ENCODE data around the gene STRA8.
"Not testable (repeated sequence)": the region's sequence is repeated elsewhere in the genome, so short reads cannot be mapped to it uniquely, and the experiment has no call there.

The STRA8 gene

DNA sequence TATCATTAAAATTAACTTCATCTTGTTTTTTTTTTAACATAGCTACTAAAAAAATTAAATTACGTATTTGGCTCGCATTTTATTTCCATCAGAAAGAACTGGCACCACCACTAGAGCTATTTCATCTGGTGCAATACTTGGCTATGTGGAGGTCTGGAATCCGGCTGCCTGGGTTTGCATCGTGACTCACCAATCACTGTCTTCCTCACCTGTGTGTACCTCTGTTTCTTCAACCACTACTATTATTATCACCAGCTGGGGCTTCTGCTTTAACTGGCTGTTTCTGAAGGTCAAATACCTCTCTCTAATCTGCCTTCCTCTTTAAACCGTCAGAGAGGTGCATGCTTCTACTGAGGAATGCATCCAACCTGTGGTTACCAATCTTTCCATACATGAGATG lies 28.8 kb upstream of the STRA8 start:
- DNase-seq (ENCODE audit: low read depth), result no peak

DNA sequence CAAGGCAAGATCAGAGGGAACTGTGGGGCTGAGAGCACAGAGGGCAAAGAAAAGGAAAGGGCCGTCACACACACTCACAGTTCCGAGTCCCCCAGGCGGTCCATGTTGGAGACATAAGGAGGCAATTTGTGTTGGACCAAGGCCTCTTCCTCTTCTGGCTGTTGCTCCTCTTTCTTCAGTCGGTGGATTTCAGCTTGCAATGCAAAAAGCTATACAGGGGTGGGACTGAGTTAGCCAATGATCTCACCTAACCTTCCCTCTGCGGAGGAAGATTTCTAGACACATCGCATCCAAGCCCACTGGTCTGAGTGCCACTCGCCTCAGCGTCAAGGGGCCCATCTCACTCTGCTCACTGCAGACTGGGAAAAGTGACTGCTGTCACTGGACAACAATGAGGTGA lies 27.8 kb upstream of the STRA8 start:
- DNase-seq (ENCODE audit: low read depth), result no peak

DNA sequence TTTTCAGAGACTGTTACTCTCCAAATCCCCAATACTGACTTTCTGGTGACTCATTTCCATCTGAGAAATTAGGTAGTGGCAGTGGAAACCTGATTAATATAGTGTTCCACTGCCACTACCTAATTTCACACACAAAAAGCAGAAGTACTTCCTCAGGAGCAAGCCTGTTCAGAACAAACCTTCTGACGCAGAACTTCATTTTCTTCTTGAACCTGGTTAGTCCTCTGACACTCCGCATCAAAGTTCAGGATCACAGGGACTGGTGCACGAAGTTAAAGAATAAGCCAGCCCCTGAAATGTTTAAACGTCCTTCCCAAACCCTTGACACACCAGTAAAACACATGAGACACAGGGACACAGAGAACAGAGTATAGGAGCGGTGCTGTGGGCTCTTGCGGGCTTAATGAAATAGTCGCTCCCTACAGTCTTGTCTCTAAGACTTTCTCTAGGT lies 26.7 kb upstream of the STRA8 start:
- no peak for DNase-seq (ENCODE audit: low read depth)

- DNase-seq (ENCODE audit: low read depth), result no peak
These were observed 26.1 kb upstream of the STRA8 start for GRCh38 chr7:135207406-135208101.

DNA sequence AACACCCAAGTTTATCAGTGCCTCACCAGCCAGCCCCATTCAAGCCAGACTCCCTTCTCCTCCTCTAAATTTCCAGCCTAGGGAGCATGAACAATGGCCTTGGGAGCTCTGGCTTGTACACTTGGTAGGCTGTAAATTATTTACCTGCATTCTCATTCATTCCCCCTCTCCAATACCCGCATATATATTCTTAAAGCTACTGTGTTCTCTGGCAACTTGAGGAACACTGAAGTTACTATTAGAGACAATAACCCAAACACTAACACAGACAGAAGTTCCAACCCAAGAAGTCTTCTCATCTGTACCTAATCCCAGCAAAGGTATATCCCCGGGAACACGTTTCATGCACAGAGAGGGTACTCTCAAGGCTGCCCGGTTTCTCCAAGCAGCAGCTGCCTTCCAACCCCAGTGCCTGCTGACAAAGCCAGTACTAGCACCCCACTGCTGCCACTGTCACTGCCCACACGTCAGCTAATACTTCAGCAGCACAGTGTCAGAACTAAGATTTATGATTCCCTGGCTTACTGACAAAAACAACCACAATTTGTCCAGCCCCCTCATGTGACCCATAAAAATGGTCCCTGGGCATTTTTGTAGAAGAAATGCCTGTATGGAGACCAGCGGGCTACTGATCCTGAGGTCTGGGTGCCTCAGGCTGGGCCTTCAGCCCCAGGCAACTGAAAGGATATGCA lies 25.4 kb upstream of the STRA8 start:
- DNase-seq (ENCODE audit: low read depth), result no peak

GRCh38 chr7:135209225-135209834 lies 24.3 kb upstream of the STRA8 start:
- DNase-seq (ENCODE audit: low read depth), result no peak

- DNase-seq (ENCODE audit: low read depth), result peak; percentile 14
These were observed 22.8 kb upstream of the STRA8 start for GRCh38 chr7:135210888-135211178.

- DNase-seq (ENCODE audit: low read depth), result peak; percentile 89
These were observed 22.3 kb upstream of the STRA8 start, which contains the start of gene WDR91 for GRCh38 chr7:135211179-135211945. Gene WDR91, minus strand, starts transcription at chr7:135211526. Its CDS starts 24 bp downstream, at chr7:135211502.

DNA sequence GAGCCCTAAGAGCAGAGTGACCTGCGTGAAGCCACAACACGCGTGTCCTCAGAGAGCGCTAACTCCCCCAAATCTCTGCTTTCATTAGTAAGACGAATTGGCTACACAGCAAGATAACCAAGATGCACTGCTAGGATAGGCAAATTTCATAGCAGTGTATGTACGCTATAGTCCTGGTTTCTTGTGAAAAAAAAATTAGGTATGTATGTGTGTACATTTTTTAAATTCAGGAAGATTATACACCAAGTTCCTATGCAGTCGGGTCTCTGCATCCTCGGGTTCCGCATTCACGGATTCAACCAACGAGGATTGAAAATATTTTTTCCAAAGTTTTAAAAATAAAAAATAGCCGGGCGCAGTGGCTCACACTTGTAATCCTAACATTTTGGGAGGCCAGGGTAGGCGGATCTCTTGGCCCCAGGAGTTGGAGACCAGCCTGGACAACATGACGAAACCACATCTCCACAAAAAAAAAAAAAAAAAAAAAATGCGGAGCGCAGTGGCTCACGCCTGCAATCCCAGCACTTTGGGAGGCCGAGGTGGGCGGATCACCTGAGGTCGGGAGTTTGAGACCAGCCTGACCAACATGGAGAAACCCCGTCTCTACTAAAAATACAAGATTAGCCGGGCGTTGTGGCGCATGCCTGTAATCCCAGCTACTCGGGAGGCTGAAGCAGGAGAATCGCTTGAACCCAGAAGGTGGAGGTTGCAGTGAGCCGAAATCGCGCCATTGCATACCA lies 21.5 kb upstream of the STRA8 start:
- peak; percentile 69 for DNase-seq (ENCODE audit: low read depth)

DNA sequence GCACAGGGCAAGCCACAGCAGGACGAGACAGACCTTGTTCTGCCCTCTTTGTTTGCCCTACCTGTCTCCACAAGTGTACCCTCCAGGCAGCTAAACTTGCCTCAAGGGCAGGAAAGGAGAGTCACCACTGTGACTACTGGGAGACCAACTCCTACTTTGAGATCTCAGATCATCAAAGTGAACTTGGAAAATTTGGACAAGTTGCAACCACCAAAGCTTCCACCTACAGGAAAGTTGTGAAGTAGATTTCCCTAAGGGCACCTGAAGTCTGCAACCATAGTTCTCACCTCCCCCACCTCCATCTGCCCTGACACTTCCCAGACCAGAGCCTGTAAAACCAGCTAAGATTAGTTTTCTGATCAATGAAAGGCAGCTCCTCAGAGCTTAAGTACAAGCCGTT lies 19.8 kb upstream of the STRA8 start:
- no peak for DNase-seq (ENCODE audit: low read depth)

- no peak for DNase-seq (ENCODE audit: low read depth)
These were observed 18.5 kb upstream of the STRA8 start for GRCh38 chr7:135215180-135215579.

- no peak for DNase-seq (ENCODE audit: low read depth)
These were observed 17.9 kb upstream of the STRA8 start for GRCh38 chr7:135215698-135216097.

DNA sequence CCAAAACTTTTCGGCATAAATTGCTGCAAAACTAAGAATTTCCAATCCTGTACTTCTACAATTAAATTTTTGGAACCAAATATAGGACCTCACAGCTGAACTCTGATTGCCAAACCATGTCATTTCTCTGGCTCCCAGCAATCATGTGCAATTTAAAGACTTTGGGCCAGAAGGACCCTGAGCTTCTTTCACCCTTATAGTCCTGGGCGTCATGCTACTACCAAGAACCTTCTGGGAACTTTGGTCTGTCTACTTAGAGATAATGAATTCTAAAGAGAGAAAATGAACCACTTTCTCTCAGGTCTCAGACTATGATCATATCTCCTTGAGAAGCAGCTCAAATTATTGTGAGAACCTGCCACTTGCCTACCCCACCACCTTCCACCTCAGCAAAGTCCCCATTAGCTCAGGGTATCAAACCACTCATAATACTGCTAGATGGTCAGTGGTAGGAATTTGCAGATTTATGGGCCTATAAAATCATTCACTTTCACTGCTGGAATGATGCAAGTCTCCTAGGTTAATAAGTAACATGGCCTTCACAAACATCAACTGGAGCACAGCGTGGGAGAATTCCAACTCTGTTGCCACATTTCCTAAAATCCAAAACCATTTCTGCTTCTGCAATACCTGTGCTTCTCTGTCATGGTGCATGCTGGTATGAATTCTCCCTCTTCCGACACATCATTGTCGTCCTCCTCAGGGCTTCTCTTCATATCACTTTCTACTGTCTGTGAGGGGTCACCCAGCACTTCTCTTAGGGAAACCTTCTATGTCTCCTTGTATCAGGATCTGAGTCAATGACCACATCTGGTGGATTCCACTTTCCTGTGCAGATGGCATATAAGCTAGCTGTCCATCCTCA lies 15.8 kb upstream of the STRA8 start:
- DNase-seq (ENCODE audit: low read depth), result no peak

DNA sequence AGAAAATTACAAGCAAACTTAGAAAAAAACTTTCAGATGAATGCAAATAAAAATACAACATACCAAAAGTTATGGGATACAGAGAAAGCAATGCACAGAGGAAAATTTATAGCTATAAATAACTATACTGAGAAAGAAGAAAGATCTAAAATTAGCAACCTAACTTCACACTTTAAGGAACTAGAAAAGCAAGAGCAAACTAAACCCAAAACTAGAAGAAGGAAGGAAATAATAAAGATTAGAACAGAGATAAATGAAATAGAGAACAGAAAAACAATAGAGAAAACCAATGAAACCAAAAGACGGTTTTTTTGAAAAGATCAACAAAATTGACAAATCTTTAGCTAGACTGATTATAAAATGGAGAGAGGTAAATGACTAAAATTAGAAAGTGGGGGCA lies 9.6 kb upstream of the STRA8 start:
- no peak for DNase-seq (ENCODE audit: low read depth)

GRCh38 chr7:135231686-135232085 lies 2.0 kb upstream of the STRA8 start:
- no peak for DNase-seq (ENCODE audit: low read depth)

DNA sequence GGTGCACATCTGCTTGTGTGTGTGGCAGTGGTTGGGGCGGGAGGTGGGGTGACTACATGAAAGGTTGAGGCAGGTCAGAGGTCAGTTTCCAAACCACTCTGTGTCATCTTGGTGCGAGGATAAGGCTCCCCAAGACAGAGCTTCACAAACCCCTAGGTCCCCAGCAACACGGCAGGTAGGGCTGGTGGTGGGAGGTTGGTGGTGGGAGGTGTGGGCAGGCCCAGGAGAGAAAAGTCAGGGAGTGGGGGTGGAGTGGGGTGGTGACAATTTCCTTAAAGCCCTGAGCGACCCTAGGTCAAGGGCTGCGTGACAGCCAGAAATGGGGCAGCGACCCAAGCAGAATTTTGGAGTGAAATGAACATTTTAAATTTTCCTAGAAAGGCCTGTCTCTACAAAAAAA lies 1.6 kb upstream of the STRA8 start:
- DNase-seq (ENCODE audit: low read depth), result no peak

- DNase-seq (ENCODE audit: low read depth), result no peak
These were observed 918 bp upstream of the STRA8 start for GRCh38 chr7:135232720-135233119.

DNA sequence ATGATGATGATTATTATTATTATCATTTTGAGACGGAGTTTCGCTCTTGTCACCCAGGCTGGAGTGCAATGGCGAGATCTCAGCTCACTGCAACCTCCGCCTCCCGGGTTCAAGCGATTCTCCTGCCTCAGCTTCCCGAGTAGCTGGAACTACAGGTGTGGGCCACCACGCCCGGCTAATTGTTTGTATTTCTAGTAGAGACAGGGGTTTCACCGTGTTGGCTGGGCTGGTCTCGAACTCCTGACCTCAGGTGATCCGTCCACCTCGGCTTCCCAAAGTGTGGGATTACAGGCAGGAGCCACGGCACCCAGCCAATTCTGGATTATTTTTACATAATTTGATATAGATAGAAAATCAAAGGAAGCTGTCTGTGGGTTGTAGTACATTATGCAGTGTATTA lies 457 bp downstream of the STRA8 start:
- not testable (repeated sequence) for DNase-seq (ENCODE audit: low read depth)

GRCh38 chr7:135234727-135235126 lies 1.1 kb downstream of the STRA8 start:
- DNase-seq (ENCODE audit: low read depth), result no peak

- no peak for DNase-seq (ENCODE audit: low read depth)
These were observed 2.2 kb downstream of the STRA8 start for GRCh38 chr7:135235841-135236240.

DNA sequence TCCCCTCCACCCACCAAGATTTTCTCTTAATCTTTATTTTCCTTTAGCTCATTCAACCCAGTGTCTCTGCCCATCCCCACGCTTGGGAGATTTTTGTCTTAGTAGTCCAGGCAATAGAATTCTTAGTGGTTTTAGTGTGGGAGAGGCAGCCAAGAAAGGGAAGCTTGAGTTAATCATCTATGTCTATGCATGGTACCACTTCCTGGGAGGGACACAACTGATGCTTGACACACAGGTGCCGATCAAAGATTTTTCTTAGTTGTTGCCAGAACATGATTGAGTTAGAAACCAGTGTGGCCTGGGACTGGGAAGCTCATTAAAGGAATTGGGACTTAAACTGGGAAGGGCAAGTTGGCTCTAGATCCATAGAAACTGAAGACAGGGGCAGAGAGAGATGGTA lies 3.1 kb downstream of the STRA8 start:
- no peak for DNase-seq (ENCODE audit: low read depth)
